Right ventricle myocardium inferior (tissue), 1 donor: Measurements from ENCODE around the gene ALPG. TPM values are rescaled to one million over a fixed set of nuclear protein-coding genes. Genes with fewer than 3 reads are reported as not detected.
A peak's percentile ranks its signal among the peaks of the same experiment; 100 is the strongest.
"Not testable (repeated sequence)": the region's sequence is repeated elsewhere in the genome, so short reads cannot be mapped to it uniquely, and the experiment has no call there.

Experiments
- ATAC-seq: fragments of 200-7000 bp; cut with Tn5 transposase; one replicate; pipeline ENCODE4 v1.9.1; 2020; ENCODE audit warnings: mild to moderate bottlenecking, moderate library complexity
- DNase-seq: peaks from one replicate; pipeline ENCODE4 v3.0.0; 2021; ENCODE audit errors: missing footprints
- intact Hi-C: fragments of 100-400 bp; cut with DNase I; formaldehyde crosslinking; loops from one replicate; pipeline ENCODE4 v1.11.0; 2022
- total RNA-seq: library from RNA; stranded (reverse); fragmentation: NEBNext Ultra II Directional; extraction: Animal tissue kit (Norgen Biotek cat#: 25700); gene quantifications from one replicate; pipeline ENCODE4 v1.2.1, GENCODE V29; 2021
- donor health status: DM: no; HTN: yes; CAD: no; lungs with severe emphysema.

ALPG gene
- total RNA-seq, 1 donor from 2014 or later = not detected

GRCh38 chr2:232434091-232434490 lies 27.4 kb downstream of the ALPG start:
- ATAC-seq (no peak), DNase-seq (no peak)
- intact Hi-C loops = loop anchor here (10.0 kb wide), 1 partner anchor 109 kb away; no protein-coding TSS in a partner anchor

DNA sequence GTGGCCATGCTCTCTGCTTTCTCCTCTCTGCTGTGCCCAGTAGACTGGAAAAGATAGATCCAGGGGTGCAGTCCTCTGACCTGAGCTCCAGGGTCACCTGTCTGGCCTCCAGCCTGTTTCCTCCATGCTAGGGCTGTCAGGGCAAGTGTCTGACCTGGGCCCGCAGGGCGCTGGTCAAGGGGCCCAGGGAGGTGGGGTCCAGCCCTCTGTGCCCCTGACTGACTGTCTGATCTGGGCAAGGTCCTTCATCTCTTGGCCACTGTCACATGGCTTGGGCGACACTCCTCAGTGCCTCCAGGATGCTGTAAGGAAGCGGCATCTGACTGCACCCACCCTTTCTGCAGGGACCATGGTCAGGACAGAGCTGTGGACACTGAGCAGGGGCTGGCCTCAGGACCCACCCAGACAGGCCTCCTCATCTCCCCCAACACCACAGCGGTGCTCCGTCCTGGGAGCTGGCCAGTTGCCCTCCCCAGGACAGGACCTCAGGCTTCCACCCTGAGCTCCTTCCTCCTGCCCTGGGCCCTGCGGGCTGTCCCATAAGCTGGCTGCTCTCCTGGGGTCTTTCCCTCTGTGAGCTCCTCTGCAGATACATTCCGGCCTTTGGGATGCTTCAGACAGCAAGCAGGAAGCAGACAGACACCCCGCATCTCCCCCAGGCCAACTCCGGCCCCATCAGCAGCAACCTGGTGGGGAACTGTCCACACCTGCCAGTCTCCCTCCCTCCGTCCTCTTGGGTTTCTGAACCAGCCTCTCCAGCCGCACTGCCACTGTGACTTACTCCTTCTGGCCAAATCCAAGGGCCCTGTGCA lies 28.1 kb downstream of the ALPG start:
- intact Hi-C loops = loop anchor here (5.0 to 10.0 kb wide), 2 partner anchors 110 to 507 kb away; partner anchors contain the start of gene NPPC
- DNase-seq = peak; percentile 48
- no peak for ATAC-seq

DNA sequence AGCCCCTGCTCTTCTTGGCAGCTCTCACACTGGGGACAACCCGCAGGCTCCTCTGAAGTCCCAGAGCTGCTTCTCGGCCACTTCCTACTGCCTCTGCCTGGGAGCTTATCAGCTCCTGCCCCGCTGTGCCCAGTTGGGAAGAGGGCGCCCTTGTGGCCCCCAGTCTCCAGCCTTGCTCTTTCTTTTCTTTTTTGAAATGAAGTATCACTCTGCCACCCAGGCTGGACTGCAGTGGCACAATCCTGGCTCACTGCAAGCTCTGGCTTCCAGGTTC lies 28.7 kb downstream of the ALPG start:
- ATAC-seq = no peak
- DNase-seq = no peak
- intact Hi-C loops = loop anchor here (5.0 to 10.0 kb wide), 2 partner anchors 111 to 508 kb away; partner anchors contain the start of gene NPPC

DNA sequence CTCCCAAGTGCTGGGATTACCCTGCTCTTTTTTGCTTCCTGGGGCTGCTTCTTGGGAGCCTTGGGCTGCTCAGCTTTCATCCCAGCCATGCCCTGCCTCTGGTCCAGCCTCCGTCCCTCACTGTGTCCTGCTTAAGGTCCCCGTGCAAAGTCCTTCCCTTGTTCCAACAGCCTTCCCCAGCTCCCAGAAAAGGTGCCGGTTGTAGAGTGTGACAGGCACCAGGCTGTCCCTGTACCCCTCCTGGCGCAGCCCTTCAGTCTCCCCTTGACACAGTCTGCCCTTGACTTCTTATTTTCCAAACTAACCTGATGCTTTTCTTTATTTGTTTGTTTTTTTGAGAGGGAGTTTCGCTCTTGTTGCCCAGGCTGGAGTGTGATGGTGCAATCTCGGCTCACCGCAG lies 29.2 kb downstream of the ALPG start:
- intact Hi-C loops = loop anchor here (5.0 to 10.0 kb wide), 2 partner anchors 111 to 509 kb away; partner anchors contain the start of gene NPPC
- ATAC-seq (no peak), DNase-seq (peak; percentile 35)

- peak; percentile 51 for DNase-seq
- no peak for ATAC-seq
- intact Hi-C loops = loop anchor here (5.0 to 10.0 kb wide), 2 partner anchors 112 to 509 kb away; partner anchors contain the start of gene NPPC
Measured at GRCh38 chr2:232436381-232437194, 29.9 kb downstream of the ALPG start.

GRCh38 chr2:232437195-232437571 lies 30.5 kb downstream of the ALPG start:
- intact Hi-C loops = loop anchor here (5.0 to 10.0 kb wide), 2 partner anchors 112 to 510 kb away; partner anchors contain the start of gene NPPC
- ATAC-seq = no peak
- peak; percentile 53 for DNase-seq

DNA sequence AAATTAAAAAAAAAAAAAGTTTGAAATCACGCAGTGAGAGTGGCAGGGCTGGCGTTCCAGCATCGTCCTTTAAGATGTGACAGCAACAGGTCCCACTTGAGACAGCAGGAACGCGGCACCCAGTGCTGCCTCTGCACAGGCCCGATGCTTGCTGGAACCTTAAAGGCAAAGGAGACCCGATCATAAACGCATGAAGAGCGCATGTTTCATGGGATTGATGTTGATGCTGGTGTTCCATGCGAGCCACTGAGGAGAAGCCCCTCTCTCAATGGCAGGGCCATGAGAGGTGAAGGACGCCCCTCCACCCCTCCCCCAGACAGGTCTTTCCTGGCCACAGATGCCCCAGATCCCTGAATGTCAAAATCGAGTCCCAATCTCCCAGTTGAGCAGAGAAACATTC lies 31.4 kb downstream of the ALPG start:
- ATAC-seq (no peak), DNase-seq (peak; percentile 23)
- intact Hi-C loops = loop anchor here (5.0 to 10.0 kb wide), 2 partner anchors 113 to 511 kb away; partner anchors contain the start of gene NPPC

DNA sequence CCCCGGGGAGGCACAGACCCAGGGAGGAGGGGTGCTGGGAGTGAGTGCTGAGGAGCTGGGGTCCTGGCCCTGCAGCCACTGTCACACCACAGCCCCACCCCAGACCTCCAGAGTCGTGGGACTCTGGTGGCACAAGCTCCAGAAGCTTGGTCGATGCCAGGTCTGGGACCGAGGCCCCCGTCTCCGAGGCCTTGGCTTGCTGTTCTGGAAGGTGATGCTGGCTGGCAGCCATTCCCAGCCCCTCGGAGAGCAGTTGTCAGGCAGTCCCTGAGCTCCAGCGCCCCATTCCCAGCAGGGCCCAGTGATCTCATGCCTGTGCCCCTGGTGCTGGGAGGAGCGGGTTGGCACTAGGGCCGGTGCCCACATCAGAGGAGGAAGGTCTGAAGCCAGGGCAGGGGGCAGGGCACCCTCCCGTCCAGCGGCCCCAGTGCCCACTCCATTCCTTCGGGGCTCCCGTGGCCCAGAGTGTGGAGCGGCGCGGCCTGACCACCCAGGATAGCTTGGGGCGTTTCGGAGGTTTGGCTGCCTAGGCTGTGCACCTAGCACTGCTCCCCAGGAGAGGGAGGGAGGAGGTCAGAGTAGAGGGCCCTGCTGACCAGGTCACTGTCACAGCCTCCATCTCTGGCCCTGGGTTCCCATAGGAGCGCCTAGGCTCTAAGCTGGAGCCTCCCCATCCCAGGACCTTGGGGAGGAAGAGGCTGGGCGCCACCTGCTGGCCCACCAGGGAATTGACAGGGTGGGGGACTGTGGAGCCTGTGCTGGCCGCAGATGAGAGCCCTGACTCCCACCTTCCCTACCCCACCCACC lies 32.5 kb downstream of the ALPG start:
- peak; percentile 60 for ATAC-seq
- intact Hi-C loops = loop anchor here (5.0 to 10.0 kb wide), 2 partner anchors 114 to 512 kb away; partner anchors contain the start of gene NPPC
- DNase-seq = no peak

GRCh38 chr2:232439758-232440135 lies 33.1 kb downstream of the ALPG start:
- ATAC-seq = no peak
- intact Hi-C loops = loop anchor here (1.0 to 10.0 kb wide), 4 partner anchors 115 to 587 kb away; partner anchors contain the start of gene NPPC
- no peak for DNase-seq

GRCh38 chr2:232440220-232441018 lies 33.8 kb downstream of the ALPG start:
- ATAC-seq = peak; percentile 83
- intact Hi-C loops = loop anchor here (1.0 to 5.0 kb wide), 2 partner anchors 534 to 588 kb away; no protein-coding TSS in a partner anchor
- peak; percentile 92 for DNase-seq

DNA sequence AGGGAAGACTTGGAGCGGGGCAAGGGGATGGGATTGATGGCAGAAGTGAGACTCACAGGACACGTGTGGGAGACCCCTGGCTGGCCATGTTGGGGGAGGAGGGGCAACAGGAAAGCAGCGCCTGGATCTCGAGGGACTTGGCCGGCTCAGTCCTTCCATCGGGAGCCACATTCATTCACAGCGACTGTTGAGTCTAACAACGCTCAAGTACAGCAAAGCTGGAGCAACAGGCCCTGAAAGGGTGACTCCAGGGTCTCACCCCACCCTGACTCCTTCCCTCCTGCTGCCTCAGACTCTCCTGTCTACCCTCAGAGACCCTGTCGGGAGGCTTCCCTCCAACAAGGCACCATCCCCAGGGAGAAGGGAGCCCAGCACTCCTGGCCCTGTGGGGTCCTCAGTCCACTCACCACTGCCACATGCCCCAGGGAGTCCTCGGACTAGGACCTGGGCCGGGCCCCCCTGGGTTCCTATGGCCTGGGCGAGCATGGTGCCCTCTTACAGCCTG lies 34.6 kb downstream of the ALPG start:
- no peak for DNase-seq
- ATAC-seq = no peak
- intact Hi-C loops = loop anchor here (5.0 kb wide), 1 partner anchor 589 kb away; no protein-coding TSS in a partner anchor

- not testable (repeated sequence) for DNase-seq, ATAC-seq
- intact Hi-C loops = loop anchor here (5.0 kb wide), 1 partner anchor 590 kb away; no protein-coding TSS in a partner anchor
Measured at GRCh38 chr2:232441922-232442321, 35.3 kb downstream of the ALPG start.

DNA sequence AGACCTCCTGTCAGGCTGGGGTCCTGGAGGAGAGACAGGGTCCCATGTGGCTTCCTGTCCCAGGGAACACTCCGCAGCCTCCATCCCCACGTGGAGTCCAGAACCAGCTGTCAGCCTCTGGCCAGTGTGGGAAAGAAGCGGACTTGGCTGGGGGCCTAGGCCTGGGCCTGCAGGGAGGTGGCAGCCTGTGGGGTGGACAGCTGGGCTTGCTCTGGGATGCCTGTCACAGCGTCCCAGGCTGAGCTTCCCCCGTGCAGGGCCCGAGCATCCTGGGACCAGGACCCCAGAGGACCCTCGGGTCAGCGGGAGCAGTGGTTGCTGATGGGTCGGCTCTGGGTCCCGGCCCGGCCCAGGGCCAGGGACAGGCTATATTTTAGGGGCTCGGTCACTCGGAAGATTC lies 35.8 kb downstream of the ALPG start:
- intact Hi-C loops = loop anchor here (5.0 kb wide), 1 partner anchor 590 kb away; no protein-coding TSS in a partner anchor
- not testable (repeated sequence) for ATAC-seq, DNase-seq

GRCh38 chr2:232443047-232443446 lies 36.4 kb downstream of the ALPG start:
- not testable (repeated sequence) for ATAC-seq, DNase-seq
- intact Hi-C loops = loop anchor here (5.0 kb wide), 1 partner anchor 591 kb away; no protein-coding TSS in a partner anchor

- intact Hi-C loops = loop anchor here (5.0 kb wide), 1 partner anchor 592 kb away; no protein-coding TSS in a partner anchor
- DNase-seq, ATAC-seq: not testable (repeated sequence)
Measured at GRCh38 chr2:232443669-232444408, 37.2 kb downstream of the ALPG start.

DNA sequence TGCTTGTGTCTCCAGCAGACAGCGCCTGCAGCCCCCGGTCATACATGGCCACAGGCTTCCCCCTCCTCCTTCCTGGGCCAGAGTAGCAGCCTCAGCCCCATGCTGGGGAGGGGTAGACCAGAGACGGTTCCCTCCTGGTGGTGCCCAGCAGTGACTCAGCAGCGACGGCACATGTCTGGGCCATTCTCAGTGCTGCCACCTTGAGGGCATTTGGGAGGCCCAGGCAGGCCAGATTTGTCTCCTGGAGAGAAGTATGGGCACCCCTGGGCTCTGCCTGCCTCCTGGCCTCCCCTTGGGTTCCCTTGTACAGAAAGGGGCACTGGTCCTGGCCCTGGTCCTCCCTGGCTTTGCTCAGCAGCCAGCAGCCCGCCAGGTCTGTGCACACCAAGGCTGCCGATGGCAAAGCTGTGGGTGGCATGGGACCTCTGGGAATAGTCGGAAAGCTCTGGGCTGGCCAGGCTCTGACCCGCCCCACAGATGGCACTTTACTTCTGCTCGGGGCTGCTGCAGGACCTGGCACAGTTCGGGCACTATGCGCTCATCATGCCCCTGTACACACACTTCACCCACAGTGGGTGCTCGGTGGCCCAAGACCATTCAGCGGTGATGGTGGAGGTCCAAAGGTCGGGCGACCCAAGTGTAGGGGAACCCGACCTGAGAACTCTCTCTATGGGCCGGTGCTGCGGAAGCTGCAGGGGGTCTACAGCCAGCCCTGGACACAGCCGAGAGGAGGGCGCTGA lies 37.9 kb downstream of the ALPG start:
- DNase-seq (no peak), ATAC-seq (no peak)
- intact Hi-C loops = loop anchor here (5.0 kb wide), 2 partner anchors 78 to 592 kb away; partner anchors contain the start of gene PRSS56
